CD4-positive, alpha-beta T cell treated with Interleukin-6 at 100 ng/mL for 8 hours (primary cell): ENCODE data around the gene MRGPRE.

Experiments
- DNase-seq: peaks from one replicate; pipeline ENCODE4 v3.0.0-alpha.2; 2020; ENCODE audit warnings: mixed read lengths, low spot score

Gene MRGPRE

DNA sequence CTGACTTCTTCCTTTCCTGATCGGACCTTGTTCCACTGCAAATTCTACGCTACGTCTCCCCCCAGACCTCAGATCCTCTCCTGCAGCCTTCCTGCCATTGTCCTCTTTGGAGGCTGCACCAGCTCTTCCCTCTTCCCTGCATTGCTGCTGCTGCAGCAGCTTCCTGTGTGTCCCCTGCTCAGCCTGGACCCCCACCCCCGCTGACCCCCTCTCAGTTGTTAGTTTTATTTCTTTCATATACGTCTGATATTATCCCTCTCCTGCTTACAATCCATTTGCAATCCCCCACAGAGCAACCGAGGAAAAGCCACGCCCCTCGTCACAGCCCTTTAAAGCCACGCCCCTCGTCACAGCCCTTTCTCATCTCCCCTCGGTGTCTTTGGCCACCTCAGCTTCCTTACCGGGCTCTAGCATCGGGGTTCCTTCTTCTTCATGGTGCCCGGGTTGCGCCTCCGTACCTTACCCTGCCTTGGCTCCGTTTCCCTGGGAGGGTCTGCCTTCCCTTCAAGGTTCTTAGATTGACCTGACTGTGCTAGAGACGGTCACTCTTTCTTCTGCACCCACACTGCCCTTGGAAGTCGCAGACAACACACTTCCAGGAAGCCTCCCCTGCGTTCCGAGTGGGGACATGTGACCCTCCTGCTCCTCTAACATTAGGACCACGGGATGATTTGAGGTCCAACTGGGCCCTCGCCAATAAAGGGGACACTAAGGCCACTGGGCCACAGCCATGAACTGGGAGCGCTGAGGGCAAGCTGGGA is 18.4 kb downstream of the MRGPRE start:
- DNase-seq, result no peak

DNA sequence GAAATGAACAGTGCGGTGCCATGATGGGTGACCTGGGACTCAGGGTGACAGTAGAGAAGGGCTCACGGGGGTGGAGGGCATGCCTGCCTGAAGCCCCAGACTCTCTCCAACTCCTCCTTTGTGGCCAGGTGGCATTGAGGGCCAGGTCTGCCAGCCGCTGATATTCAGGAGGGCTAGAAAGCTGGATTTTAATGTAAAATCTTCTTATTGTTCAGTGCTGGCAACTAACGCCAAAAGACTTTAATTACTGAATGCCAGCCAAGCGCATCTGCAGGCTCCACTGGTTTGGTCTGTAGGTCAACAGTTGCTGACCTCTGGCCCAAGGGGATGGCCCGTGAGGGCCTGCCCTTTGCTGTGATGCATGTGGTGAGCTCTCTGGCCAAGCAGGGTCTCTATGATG is 23.9 kb downstream of the MRGPRE start:
- DNase-seq, result no peak

DNA sequence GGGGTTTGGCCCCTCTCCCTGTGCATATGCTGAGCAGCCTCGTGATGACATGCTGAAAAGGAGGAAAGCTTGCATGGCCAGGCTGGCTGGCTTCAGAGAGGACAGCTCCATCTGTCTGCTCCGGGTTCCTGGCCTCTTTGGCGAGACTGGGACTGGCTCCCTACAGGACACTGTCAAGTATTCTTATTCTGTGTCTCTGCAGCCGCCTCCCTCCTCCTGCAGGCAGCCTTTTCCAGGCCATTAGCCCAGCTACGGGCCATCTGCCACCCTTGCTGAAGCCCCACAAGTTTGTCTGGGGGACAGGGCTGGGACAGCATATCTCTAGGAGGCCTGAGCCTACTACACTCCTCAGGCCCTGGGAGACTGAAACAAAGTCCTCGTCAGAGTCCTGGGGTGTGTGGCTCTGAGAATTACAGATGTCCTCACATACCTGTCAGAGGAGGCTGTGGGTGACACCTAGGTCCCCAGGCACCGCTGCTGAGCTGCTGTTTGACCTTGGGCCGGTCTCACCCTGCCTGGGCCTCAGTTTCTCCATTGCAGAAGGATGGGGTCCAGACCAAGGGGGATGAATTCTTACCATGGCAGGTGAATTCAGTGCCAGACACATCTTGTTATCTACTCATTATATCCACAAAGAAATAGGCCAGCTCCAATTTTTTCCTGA is 24.6 kb downstream of the MRGPRE start:
- DNase-seq, result no peak

DNA sequence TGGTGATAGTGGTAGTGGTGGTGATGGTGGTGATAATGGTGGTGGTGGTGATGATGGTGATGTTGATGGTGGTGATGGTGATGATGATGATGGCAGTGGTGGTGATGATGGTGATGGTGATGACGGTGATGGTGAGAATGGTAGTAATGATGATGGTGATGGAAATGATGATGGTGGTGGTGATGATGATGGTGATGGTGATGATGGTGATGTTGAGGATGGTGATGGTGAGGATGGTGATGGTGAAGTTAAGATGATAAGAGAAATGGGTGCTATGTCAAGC is 25.4 kb downstream of the MRGPRE start:
- DNase-seq, result no peak

DNA sequence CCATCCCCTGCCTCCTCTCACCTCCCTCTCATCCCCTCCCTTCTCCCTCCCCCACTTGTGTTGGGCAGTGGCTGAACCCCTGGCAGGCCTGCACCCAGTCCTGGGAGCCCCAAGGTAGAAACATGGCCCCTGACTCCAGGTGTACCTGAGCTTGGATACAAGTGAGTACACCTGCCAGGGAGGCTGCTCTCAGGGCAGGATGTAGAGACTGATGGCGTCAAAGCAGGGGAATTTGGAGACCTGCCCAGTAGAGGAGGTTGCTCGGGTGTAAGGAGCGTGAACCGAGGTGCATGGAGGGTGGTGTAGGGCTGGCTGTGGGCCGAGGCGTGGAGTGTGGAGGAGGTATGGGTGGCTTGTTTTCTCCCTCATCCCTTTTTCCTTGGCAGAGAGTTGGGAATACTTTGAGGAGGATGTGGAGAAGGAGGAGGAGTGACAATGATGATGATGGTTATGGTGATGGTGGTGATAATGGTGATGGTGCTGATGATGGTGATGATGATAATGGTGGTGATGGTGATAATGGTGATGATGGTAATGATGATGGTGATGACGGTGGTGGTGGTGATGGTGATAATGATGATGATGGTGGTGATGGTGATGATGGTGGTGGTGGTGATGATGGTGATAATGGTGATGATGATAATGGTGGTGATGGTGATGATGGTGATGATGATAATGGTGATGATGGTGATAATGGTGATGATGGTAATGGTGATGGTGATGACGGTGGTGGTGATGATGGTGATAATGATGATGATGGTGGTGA is 25.9 kb downstream of the MRGPRE start:
- no peak for DNase-seq

DNA sequence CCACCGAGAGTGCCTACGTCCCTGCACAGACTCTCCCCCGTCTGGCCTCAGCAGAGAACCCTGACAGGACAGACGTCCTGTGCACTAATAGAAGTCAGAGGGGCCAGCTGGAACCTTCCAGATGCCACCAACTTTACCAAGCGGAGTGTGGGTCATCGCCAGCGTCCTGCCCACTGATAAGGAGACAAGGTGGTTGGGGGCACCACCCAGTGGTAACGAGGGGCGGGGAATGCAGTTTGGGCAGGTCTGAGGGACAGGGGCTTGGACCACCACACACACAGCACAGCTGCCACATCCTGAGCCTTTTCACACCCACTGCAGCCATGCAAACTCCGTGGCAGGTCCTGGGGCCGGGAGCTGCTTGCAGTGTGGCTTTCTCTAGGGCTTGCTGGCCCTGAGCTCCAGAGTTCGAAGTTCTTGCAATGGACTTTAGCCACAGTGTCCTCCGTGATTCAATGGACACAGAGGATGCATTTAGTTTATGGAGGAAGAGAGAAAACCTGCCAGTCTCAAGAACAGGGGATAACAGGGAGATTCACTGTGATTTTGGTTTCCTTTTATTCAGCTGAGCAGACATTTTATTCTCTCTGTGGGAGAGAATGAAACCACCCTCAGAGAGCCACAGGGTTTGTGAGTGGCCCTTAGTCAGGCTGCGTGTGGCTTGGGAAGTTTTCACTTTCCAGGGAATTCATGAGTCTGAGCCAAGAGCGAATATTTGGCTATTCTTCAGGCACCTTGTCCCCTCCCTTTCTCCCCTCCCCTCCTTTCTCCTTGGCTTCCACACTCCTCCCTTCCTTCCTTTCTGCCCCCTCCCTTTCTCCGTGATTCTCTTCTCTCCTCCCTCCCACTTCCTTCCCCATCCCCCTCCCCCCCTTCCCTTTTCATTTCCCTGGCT is 26.7 kb downstream of the MRGPRE start:
- DNase-seq, result no peak

DNA sequence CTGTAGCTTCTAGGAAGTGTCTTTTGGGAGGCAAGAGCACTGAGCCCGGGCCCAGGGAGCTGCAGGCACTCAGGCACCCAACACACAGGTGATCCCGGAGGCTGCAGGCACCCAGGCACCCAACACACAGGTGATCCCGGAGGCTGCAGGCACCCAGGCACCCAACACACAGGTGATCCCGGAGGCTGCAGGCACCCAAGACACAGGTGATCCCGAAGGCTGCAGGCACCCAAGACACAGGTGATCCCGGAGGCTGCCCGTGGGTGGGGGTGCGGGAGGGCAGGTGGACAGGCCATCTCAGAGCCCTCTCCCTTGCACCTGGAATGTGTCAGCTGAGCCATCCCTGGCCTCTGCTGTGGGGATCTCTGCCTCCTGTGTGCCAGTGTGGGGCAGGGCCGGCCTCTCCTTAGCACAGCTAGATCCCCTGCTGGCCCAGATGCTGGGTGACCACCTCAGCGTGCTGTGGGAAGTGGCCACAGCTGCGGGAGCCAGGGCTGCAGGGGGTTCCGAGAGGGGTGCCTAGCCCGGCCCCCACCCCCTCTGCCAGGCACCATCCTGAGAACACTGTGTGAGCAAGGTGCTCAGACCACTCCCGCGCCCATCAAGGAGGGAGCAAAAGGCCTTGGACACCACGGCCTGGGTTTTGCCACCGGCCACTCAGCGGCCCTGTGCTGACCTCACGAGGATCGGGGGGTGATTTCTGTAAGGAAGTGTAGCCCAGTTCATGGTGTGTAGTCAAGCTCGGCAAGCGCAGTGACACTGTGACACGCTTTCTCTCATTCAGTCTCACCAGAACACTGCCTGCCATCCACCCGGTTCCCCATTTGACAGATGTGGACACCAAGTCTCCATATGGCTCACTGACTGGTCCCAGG is 27.8 kb downstream of the MRGPRE start:
- no peak for DNase-seq

DNA sequence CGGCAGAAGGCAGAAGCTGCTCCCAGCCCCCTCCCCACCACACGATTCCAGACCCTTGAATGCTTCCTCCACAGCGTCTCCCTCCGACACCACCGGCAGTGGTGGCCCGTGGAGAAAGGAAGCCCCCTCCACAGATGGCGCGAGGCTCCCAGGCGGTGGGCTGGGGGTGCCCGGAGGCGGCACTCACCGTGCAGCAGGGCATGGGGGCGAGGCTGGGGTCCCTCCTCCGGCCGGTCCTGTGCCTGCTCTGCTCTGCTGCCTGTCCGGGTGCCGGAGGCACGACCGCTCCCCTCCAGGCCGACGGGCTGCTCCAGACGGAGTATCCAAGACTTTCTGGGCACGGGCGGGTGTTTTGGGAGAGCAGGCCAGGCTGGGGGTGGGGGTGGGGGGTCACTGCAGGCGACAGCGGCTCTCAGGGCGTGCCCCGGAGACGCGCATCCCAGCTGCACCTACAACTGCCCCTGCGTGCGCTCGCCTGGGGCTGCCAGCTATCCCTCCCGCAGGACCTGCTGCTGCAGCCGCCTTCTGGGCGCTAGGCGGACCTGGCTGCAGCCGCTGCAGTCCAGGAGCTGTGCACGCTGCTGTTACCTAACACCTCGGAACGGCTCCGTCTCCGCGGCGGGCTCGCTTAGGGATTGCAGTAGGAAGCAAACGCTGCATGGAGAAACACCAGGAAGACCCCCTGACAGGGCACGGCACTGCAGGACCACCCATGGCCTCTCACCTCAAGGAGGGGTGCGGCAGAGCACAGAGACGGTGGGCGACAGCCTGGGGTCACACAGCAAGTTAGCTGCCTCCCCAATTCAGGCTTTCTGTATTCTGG is 28.8 kb downstream of the MRGPRE start:
- no peak for DNase-seq

DNA sequence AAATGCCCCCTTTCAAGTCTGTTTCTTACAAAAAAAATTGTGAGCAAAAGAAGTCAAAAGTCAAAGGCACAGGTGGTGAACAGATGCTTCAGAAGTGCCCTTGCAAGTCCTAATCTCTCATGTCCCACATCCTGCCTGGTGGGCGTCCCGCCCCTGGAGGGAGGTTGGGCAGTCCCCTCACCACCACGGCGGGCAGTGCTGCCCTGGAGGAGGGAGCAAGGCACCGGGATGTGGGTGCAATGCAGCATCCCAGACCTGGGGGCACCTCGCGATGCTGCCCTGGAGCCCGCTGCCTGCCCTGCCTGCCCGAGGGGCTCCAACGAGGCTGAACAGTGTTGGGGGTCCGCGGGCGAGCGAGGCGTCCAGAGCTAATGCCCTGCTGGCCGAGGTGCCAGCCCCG is 29.5 kb downstream of the MRGPRE start:
- DNase-seq, result no peak

DNA sequence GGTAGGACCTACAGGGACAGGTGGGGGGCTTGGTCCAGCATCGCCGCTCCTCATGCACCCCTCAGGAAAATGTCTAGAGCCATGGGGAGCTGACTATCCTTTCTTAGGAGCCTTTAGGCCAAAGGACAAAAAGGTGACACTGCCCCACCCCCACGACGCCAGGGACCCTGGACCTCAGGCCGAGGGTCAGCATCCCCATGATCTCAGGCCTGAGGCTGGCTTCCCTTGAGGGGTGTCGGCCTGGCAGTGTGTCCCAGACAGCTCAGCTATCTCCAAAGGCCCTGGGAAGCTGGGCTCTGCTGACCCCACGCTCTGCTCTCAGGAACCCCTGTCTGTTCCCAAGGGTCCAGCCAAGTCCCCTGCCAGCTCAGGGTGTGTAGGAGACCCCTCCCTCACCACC is 29.9 kb downstream of the MRGPRE start:
- no peak for DNase-seq

DNA sequence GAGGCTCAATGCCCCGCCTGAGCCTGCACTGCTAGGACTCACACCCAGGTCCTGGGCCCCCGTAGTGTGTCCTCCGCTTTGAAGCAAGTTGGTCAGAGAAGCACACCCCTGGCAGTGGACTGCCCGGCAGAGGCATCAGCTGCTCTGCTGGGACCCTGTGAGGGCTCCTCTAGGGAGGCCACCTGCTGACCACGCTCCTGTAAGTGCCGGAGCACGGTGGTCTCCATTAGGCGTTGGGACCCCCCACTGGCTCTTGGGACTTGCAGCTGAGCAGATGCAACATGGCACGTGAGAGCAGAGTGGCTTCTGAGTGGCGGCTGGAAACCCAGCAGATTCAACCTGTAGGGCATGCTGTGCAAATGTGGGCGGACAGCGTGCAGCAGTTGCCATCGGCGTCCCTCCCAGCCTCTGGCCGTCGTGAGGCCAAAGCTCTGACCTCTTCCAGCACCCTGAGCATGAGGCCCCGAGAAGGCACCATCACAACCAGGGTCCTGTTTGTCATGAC is 30.5 kb downstream of the MRGPRE start:
- no peak for DNase-seq

DNA sequence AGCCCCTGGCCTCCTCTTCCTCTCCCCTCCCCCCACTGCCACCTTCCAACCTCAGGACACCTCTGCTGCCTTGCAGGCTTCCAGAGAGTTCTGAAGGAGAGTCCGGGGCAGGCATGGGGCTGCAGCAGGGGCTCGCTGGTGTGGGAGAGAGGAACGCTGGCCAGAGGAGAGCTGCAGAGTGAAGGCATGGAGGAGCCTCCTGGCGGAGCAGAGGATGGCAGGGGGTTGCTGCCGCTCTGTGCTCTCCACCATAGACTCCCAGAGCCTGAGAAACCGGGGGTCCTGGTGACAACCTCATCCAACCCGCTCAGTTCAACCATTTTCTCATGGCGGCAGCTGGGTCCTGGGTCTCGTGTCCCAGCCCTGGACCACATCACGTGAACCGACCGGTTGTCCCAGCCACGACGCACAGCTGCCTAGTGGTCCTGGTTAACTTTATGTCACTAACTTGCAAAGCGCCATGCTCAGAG is 31.1 kb downstream of the MRGPRE start:
- no peak for DNase-seq

DNA sequence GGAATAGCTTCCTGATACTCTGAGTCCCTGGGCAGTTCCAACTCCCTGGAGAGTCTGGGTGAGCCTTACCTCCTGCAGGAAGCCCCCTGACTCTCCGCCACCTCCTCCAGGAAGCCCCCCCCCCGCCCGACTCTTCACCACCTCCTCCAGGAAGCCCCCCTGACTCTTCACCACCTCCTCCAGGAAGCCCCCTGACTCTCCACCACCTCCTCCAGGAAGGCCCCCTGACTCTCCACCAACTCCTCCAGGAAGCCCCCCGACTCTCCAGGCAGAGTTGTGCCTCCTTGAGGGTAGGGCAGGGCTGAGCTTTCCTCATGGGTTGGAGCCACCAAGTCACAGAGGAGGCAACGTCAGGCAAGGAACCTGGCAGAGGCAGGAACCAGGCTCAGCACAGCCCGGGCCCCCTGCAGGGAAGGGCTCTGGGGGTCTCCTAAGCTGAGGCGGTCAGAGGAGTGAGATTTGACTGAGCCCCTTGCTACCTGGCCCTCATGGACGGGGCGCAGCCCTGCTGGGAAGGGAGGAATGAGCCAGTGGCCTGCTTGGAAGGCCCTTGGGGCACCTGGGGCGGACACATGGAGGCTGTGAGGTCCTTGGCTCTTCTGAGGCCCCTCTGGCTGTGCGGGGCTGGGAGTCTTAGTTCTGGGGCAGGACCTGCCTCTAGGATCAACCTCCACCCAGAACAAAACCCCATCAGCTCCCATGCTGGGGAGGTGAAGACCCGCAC is 31.7 kb downstream of the MRGPRE start:
- DNase-seq, result no peak

DNA sequence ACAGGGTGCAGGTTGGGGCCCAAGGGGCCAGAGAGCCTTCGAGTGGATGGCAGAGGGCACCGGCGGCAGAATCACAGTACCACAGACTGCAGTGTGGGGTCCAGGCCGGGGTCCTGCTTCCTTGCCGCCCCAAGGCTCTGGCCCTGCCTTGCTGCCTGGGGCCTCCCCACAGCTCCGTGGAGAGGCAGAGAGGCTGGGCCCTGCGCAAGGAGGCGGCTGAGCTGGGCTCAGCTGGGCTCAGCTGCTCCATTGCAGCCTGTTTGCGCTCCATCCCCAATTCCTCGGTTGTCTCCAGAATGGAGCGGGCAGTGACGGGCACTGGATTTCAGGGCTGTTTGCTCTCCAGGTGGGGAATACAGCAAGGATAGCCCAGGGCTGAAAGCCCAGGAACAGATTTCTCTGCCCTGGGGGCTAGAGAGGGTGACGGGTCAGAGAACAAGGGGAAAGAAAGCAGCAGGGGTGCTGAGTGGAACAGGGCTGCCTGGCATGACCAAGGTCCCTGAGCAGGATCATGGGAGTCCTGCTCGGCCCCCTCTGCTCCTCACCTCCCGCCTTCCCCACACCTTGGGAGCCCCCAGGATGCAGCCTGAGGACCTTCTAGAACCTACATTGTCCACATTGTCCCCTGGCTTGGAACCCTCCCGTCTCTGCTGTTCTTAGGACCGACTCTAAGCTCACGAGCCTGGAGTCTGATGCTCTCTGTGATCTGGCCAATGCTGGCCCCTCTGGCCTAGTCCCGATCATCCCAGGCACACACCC is 32.5 kb downstream of the MRGPRE start:
- DNase-seq, result no peak

DNA sequence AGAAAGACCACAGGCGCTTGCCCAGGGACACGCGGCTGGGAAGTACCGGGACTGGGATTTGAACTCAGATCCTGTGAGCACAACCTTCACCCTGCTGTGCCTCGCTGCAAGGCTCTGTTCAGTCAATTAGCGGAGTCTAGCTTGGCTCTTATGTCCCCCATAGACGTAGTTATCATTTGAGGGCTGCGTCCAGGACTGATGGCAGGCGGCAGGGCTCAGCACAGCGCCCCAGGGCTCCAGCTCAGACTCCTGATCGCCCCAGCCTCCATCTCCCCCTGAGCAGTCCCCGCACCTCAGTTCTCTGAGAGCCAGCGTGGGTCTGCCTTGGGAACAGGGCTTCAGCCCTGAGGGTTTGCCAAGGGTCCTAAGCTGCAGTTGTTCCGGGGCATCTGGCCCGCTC is 33.4 kb downstream of the MRGPRE start:
- no peak for DNase-seq

DNA sequence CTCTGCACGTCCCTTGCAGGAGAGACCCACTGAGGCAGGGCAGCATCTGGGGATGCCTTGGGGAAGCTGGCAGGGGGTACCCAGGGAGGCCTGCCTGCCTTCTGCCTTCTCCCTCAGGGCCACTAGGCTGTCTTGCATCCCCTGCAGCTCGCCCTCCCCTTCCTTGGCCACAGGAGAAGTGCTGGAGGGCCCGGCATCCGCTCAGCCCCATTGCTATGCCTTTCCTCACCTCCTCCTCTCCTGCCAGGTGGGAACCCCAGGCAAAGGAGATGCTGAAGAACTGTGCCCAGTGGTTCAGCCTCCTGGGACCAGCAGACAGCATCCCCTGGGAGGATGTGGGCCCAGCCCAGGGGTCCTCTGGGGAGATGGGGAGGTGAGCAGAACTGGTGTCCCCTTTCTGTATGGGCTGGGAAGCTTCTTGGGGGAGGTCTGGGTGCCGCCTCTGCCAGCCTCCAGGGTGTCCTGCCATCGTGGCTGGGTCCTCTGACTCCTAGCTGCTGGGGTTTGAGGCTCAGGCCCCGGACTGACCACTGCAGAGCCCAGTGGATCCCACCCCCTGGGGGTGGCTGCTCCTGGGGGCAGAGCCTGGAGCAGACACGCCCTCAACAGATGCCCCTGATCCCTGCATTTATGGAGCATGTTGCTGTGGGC is 34.2 kb downstream of the MRGPRE start:
- DNase-seq, result no peak

DNA sequence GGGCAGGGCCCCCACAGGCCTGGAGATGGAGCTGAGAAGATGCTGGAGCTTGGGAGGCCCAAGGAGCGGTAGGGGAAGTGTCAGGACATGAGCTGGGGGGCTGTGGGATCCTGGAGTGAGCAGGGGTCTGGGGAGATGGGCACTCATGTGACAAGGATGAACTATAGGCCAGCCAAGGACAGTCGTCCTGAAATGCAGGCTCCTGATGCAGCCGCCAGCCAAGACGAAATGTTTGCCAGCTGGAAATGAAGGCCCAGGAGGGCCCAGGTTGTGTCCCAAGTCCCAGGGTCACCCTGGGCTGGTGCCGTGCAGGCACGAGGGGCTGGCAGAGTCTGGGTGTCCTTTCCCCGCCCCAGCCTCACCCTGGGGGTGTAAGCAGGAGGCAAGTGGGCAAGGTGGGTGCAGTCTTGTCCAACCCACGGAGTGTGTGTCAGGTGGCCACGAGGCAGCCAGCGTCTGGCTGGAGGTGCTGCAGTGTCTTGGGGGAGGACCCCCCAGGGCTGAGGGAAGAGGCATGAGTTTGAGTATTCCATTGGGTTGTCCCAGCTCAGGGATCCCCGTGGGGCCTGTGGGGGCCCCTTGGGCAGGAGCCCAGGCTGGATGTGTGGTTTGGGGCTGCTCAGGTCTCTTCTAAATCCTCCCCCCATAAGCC is 35.0 kb downstream of the MRGPRE start:
- DNase-seq, result no peak
